DMS153 (cell line): Measurements from ENCODE around the gene G0S2.

ENCODE experiments used
- DNase-seq: peaks from one replicate; lab custom pipeline; 2025; lab: John Stamatoyannopoulos, UW

Gene G0S2

DNA sequence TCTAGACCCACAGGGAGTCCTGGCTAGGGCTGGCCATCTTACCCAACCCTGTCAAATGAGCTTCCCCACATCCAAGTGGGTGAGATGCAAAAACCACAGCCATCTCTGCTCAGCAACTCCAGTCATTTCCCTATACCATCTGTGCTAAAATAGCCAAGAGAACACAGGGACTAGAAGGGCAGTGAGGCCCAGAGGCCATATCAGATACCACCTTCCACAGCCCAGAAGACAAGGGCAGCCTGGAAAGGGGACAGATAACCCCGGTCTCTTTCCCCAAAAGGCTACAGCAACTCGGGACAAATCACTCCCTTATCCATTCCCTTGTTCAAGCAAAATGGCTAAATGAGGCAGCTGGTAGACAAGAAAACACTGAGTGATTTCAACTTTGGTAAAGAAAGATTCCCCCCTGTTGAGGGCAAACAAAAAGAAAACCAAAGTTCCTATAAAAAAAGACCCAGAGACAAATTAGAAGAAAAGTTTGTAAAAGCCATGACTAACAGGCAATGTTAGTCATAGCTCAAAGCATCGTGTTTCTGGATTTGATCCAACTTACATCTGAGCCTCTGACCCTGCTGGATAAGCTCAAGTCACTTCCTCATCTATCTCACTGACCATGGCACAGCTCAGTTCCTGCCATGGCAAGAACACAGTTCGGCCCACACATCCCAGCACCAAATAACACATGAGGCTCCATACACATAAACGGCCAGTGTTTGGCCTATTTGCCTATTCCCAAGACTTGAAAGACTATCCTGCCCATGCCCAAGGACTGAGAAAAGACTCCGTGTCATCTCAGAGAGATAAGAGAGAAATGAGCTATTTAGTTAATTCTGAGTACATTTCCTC lies 26.1 kb upstream of the G0S2 start:
- DNase-seq: no peak

GRCh38 chr1:209650454-209650853 lies 24.8 kb upstream of the G0S2 start:
- no peak for DNase-seq

GRCh38 chr1:209651138-209651587 lies 24.0 kb upstream of the G0S2 start:
- no peak for DNase-seq

GRCh38 chr1:209652121-209652735 lies 23.0 kb upstream of the G0S2 start, which contains the start of gene LAMB3:
Gene LAMB3, minus strand, starts transcription at chr1:209652425. Its CDS starts 1,481 bp downstream, at chr1:209650944.
- no peak for DNase-seq

GRCh38 chr1:209652873-209653401 lies 22.3 kb upstream of the G0S2 start:
- peak; percentile 95 for DNase-seq

DNA sequence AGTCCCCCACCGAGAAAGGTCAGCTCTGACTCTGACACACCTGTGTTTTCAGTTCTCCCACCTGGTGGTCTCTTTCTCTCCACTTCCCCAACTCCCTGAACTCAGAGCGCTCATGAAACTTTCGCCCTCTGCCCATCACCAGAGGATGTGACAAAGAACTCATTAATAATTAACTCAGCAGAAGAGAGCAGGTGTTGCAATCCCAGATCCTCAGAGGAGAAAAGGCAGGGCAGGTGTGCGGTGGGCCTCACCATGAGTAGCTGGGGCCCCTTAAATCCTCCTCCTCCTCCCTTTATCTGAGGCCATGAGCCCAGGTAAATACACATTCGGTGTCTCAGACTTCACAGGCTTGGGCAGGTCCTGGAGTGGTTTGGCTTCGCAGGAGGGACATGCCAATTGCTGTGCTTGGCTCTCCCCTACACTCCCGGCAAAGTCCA lies 21.3 kb upstream of the G0S2 start:
- DNase-seq: no peak

DNA sequence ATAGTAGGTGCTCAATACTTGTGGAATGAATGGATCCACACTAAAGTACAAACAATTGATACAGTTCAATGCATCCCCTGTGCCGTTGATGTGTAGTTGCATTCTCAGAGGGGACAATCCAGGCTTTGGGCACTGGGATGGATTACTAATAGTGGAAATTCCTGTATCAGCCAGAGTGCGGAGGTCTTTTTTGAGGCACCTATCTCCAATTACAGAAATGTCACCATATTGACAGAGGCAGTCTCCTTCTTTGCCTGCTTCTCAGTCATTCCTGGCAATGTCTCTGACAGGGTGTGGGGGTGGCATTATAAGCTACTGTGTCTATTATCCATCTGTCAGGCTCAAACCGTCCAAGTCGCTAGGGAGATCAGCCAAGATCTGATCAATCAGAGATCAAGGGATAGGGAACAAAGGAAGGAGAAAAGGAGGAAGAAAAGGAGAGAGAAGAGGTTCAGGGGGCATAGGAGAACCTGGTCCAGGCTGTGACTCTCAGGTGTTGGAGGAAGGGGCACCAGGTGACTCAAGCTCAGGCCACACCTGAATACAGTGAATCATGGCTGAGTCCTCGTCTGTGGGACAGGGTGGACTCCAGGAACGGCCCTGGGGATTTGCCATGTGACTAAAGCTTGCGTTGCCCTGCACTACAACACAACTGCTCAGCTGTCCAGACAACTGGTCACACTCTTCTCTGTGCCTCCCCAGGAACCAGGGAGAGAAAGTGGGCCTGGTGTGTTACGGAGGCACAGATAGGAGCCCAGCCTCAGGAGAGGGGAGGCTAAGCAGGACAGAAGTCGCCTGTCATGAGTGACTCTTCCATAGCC lies 19.6 kb upstream of the G0S2 start:
- no peak for DNase-seq

DNA sequence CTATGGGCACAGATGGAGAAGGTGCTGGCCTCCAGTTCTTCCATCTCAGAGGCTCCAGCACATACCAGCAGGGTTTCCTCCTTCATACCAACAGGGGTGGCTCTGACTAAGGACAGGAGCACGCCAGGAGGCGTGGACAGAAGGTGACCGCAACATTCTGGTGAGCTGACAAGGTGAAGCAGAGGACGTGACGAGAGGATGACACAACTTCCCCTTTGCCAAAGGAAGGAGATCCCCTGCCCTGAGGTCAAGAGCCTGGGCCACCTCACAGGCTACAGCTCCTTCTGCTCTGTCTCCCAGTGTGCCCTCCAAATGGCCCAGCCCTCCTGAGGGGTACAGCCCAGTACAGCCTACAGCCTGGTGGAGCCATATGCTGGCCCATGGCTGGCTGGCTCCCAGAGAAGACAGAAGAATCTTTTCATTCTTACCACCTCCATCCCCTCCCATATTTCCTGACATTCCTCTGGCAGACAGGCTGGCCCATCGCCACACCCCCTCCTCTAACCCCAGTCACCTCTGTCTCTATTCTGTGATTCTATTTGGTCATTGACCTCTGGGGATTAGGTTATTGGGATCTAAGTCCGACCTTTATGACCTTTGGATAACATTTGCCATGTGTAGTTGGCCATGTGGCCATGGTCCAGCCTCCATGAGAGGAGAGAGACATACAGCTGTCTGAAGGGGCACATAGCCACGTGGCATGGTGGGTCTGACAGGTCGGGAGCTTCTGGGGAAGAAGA lies 17.9 kb upstream of the G0S2 start:
- DNase-seq: no peak

- DNase-seq: no peak
Measured at GRCh38 chr1:209657918-209658317, 17.3 kb upstream of the G0S2 start.

- DNase-seq: no peak
Measured at GRCh38 chr1:209659909-209660308, 15.3 kb upstream of the G0S2 start.

DNA sequence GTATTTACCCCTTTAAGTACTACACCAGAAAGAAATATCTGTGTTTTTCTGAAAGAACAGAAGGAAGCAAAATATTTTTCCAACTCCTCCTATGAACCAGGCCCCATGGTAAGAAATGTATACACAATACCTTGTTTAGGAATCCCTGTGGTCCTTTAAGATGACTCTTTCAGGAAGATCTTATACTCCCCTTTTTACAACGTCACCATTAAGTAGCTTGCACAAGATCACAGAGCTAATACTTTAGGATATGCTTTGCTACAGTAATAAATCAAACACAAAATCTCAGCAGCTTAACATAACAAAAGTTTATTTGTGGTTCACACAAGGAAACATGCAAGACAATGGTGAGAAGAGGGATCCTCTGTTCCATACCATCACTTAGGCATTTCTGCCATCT lies 14.1 kb upstream of the G0S2 start:
- no peak for DNase-seq

DNA sequence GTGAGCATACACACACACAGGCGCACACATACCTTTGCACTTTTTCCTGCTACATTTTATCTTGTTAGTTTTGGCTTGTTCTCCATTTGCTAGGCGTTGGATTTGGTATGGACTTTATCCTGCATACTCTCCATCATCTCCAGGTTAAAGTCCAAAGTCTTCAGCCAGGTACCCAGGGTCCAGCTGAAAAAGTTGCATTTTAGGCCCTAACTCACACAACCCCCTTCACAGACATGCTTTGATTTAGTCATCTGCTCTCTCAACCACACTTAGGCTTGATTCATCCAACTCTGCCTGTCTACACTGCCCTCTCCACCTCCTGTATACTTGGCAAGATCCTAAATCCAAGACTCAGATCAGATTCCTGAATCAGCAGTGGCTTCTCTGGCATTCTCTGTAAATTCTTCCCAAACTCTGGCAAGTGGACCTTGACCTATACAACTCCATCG lies 12.3 kb upstream of the G0S2 start:
- no peak for DNase-seq

GRCh38 chr1:209667103-209667502 lies 8.1 kb upstream of the G0S2 start:
- no peak for DNase-seq

DNA sequence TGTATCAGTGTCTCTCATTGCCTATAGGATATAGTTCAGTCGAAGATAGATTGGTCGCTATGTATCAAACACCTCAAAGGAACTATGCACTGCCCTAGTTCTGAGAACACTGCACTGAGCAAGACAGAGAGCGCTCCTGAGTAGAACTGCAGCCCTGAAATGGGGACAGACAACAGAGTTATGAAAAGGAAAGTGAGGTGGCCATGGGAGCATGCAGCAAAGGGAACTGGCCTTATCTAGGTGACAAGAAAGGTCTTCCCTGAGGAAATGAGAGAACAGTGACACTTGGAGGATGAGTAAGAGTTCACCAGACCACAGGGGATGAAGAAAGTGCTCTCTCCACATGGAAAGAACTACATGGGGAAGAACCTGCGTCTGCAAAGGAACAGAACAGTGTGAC lies 7.5 kb upstream of the G0S2 start:
- DNase-seq: no peak

DNA sequence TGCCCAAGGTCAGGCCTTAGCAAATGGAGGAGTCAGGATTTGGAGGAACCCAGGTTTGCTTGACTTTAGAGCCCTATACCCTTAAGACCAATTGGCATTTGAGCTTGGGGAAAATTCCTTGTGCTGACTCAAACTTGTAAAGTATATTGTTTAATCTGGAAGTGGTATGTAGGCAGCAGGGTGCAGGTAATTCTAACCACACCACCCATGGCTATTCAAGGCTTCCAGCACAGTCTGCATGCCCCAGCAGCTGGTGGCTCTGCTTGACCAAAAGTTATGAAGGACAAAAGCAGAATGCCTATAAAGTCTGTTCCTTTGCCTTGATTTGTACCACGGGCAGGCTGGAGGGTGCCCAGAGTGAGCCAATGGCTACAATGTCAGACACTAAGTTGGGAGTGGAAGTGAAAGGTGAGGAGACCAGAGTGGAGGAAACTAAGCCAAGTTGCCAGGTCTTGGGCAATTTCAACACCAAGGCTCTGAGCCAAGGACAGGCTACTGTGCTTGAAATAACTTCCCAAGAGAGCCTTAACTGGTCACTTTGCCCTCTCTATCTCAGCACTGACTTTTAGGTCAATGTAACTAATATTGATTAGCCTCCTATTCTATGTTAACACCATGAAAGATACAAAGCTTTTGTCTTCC lies 4.7 kb upstream of the G0S2 start:
- no peak for DNase-seq

DNA sequence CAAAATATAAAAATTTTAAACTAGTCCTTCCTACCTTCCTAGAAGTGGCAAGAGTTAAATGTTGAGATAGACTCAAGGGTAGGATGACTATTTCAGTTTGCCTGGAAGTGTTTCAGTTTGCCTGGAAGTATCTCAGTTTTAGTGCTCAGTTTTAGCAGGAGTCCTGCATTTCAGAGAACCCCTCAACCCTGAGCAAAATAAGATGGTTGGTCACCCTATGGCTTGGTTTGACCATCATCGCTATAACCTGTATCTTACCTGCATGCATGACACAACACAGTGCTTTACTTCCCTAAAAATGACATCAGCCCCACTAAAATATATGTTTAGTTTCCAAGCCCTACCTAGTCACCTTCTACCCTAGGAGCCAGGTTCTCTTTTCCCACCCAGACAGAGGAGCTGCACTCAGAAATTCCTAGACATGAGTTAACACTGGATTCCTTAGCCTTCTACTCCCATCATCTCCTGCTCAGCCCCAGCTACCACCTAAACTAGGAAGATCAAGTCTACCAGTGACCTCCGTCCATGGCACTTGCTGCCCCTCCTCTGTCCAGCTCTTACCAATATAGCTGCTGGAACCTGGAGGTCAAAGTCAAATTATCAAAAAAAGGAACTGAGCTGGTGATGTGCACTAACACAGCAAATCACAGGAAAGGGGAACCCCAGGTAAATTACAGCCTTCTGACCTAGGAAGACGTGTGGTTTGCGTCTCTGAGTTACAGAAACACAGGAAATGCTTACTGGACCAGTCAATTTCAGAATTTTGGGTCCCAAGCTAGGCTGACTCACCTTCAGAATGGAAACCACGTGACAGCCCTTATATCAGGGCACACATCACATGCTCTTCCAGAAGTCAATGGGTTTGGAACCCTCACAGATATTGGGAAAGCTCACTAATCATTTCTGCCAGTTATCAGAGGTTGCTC lies 2.2 kb upstream of the G0S2 start:
- no peak for DNase-seq

GRCh38 chr1:209673631-209674417 lies 1.4 kb upstream of the G0S2 start:
- no peak for DNase-seq

- DNase-seq: peak; percentile 16
Measured at GRCh38 chr1:209675565-209676154, 448 bp downstream of the G0S2 start.
